ENCODE measurements around the gene FCRL1. TPM values are rescaled to one million over a fixed set of nuclear protein-coding genes. Genes with fewer than 3 reads are reported as not detected.

Gene FCRL1
- total RNA-seq, 1 donor from 2014 or later: not detected

GRCh38 chr1:157849229-157849875 is 29.4 kb upstream of the FCRL1 start:
- Histone ChIP-seq H3K36me3 (ENCODE audit: control insufficient read depth, insufficient read depth, low read length) (no peaks in the 10 kb centered on the region), H3K4me3 (ENCODE audit: low read depth, low read length) (no peak overlapping the region), H3K27me3 (ENCODE audit: control insufficient read depth, insufficient read depth, low read length) (no peaks in the 10 kb centered on the region)
- FAIRE-seq: no peak
- TF ChIP-seq CTCF (IDR thresholded peaks at IDR 0.05; ENCODE audit: insufficient read depth, low read length, severe bottlenecking): no peak
- no peak for DNase-seq (ENCODE audit: low read depth)

- Histone ChIP-seq H3K4me3 (ENCODE audit: low read depth, low read length) (no peak overlapping the region), H3K36me3 (ENCODE audit: control insufficient read depth, insufficient read depth, low read length) (no peaks in the 10 kb centered on the region), H3K27me3 (ENCODE audit: control insufficient read depth, insufficient read depth, low read length) (no peaks in the 10 kb centered on the region)
- DNase-seq (ENCODE audit: low read depth) (no peak), FAIRE-seq (no peak)
- no peak for TF ChIP-seq CTCF (IDR thresholded peaks at IDR 0.05; ENCODE audit: insufficient read depth, low read length, severe bottlenecking)
Observed at GRCh38 chr1:157844089-157844830, 24.3 kb upstream of the FCRL1 start.

GRCh38 chr1:157842939-157843338 is 23.0 kb upstream of the FCRL1 start:
- no peak for TF ChIP-seq CTCF (IDR thresholded peaks at IDR 0.05; ENCODE audit: insufficient read depth, low read length, severe bottlenecking)
- no peak overlapping the region for H3K4me3 ChIP-seq (ENCODE audit: low read depth, low read length)
- H3K27me3 ChIP-seq (ENCODE audit: control insufficient read depth, insufficient read depth, low read length): no peaks in the 10 kb centered on the region
- no peak for DNase-seq (ENCODE audit: low read depth)
- FAIRE-seq: no peak
- H3K36me3 ChIP-seq (ENCODE audit: control insufficient read depth, insufficient read depth, low read length): no peaks in the 10 kb centered on the region

GRCh38 chr1:157841708-157842107 is 21.8 kb upstream of the FCRL1 start, which contains the start of gene CD5L:
TSS of gene CD5L (minus strand) at chr1:157841808. CDS start at chr1:157841701, 107 bp downstream.
- TF ChIP-seq CTCF (IDR thresholded peaks at IDR 0.05; ENCODE audit: insufficient read depth, low read length, severe bottlenecking): no peak
- DNase-seq (ENCODE audit: low read depth) (no peak), FAIRE-seq (no peak)
- Histone ChIP-seq H3K27me3 (ENCODE audit: control insufficient read depth, insufficient read depth, low read length) (no peaks in the 10 kb centered on the region), H3K4me3 (ENCODE audit: low read depth, low read length) (no peak within 1 kb of the TSS), H3K36me3 (ENCODE audit: control insufficient read depth, insufficient read depth, low read length) (no peaks in the 10 kb centered on the region)

GRCh38 chr1:157838966-157839365 is 19.0 kb upstream of the FCRL1 start:
- TF ChIP-seq CTCF (IDR thresholded peaks at IDR 0.05; ENCODE audit: insufficient read depth, low read length, severe bottlenecking): no peak
- FAIRE-seq (no peak), DNase-seq (ENCODE audit: low read depth) (no peak)
- no peaks in the 10 kb centered on the region for H3K27me3 ChIP-seq (ENCODE audit: control insufficient read depth, insufficient read depth, low read length)
- no peaks in the 10 kb centered on the region for H3K36me3 ChIP-seq (ENCODE audit: control insufficient read depth, insufficient read depth, low read length)
- no peak overlapping the region for H3K4me3 ChIP-seq (ENCODE audit: low read depth, low read length)

All from bronchial epithelial cell (primary cell).